ENCODE measurements around the gene CEP152. TPM values are rescaled to one million over a fixed set of nuclear protein-coding genes. Genes with fewer than 3 reads are reported as not detected.

Gene CEP152
- total RNA-seq, 4 donors from 2014 or later: 2.7 to 10.1 (median 3.9) TPM

- Histone ChIP-seq H3K27ac (replicated peaks in 1 of 4) (no peak overlapping the region), H3K27me3 (no peaks in the 10 kb centered on the region), H3K9me3 (no peaks in the 10 kb centered on the region), H3K4me1 (peaks cover 0 to 5% (median 0%) of the 10 kb centered on the region in 4 donors), H3K4me3 (no peak overlapping the region), H3K36me3 (peaks cover 0 to 12% (median 0%) of the 10 kb centered on the region in 4 donors)
- no peak for DNase-seq (ENCODE audit: extremely low spot score)
- TF ChIP-seq POLR2A (IDR thresholded peaks at IDR 0.05; ENCODE audit: low read depth) (no peak), CTCF (IDR thresholded peaks at IDR 0.05) (no peak), POLR2AphosphoS5 (IDR thresholded peaks at IDR 0.05) (no peak), EP300 (IDR thresholded peaks at IDR 0.05) (no peak)
- intact Hi-C loops (cut with DNase I): no loop called here
- WGBS: 79% methylated on average over 4 of the region's 4 CpGs
Measured at GRCh38 chr15:48766196-48766595, 44.7 kb downstream of the CEP152 start.

GRCh38 chr15:48765022-48765421 is 45.8 kb downstream of the CEP152 start:
- no peak for DNase-seq (ENCODE audit: extremely low spot score)
- peaks cover 0 to 5% (median 0%) of the 10 kb centered on the region in 4 donors for H3K4me1 ChIP-seq
- no peak overlapping the region for H3K27ac ChIP-seq (replicated peaks in 1 of 4)
- H3K27me3 ChIP-seq: no peaks in the 10 kb centered on the region
- intact Hi-C loops (cut with DNase I): no loop called here
- 83% methylated on average over 4 of the region's 4 CpGs for WGBS
- no peak overlapping the region for H3K4me3 ChIP-seq
- no peaks in the 10 kb centered on the region for H3K9me3 ChIP-seq
- no peak for TF ChIP-seq POLR2A (IDR thresholded peaks at IDR 0.05; ENCODE audit: low read depth)
- TF ChIP-seq EP300 (IDR thresholded peaks at IDR 0.05): no peak
- peaks cover 0 to 12% (median 0%) of the 10 kb centered on the region in 4 donors for H3K36me3 ChIP-seq

- H3K27ac ChIP-seq (replicated peaks in 1 of 4): no peak overlapping the region
- TF ChIP-seq CTCF (IDR thresholded peaks at IDR 0.05): no peak
- TF ChIP-seq POLR2AphosphoS5 (IDR thresholded peaks at IDR 0.05): no peak
- no peak for TF ChIP-seq EP300 (IDR thresholded peaks at IDR 0.05)
- no peak for TF ChIP-seq POLR2A (IDR thresholded peaks at IDR 0.05; ENCODE audit: low read depth)
- no peaks in the 10 kb centered on the region for H3K27me3 ChIP-seq
- H3K4me3 ChIP-seq: no peak overlapping the region
- intact Hi-C loops (cut with DNase I): no loop called here
- H3K9me3 ChIP-seq: no peaks in the 10 kb centered on the region
- peaks cover 0 to 15% (median 0%) of the 10 kb centered on the region in 4 donors for H3K36me3 ChIP-seq
- no peak for DNase-seq (ENCODE audit: extremely low spot score)
- H3K4me1 ChIP-seq: peaks cover 0 to 5% (median 0%) of the 10 kb centered on the region in 4 donors
- WGBS: 96% methylated on average over 2 of the region's 2 CpGs
Measured at GRCh38 chr15:48761393-48762158, 49.3 kb downstream of the CEP152 start.

GRCh38 chr15:48759921-48760320 is 50.9 kb downstream of the CEP152 start:
- intact Hi-C loops (cut with DNase I): no loop called here
- peaks cover 0 to 11% (median 0%) of the 10 kb centered on the region in 4 donors for H3K36me3 ChIP-seq
- DNase-seq (ENCODE audit: extremely low spot score): no peak
- no peaks in the 10 kb centered on the region for H3K27me3 ChIP-seq
- no peak overlapping the region for H3K4me3 ChIP-seq
- 89% methylated on average over 1 of the region's 1 CpG for WGBS
- H3K4me1 ChIP-seq: peaks cover 0 to 5% (median 0%) of the 10 kb centered on the region in 4 donors
- no peaks in the 10 kb centered on the region for H3K9me3 ChIP-seq
- no peak for TF ChIP-seq POLR2AphosphoS5 (IDR thresholded peaks at IDR 0.05)
- no peak for TF ChIP-seq CTCF (IDR thresholded peaks at IDR 0.05)
- no peak for TF ChIP-seq EP300 (IDR thresholded peaks at IDR 0.05)
- H3K27ac ChIP-seq (replicated peaks in 1 of 4): no peak overlapping the region

GRCh38 chr15:48757661-48758060 is 53.2 kb downstream of the CEP152 start:
- TF ChIP-seq POLR2A (IDR thresholded peaks at IDR 0.05; ENCODE audit: low read depth): no peak
- TF ChIP-seq EP300 (IDR thresholded peaks at IDR 0.05): no peak
- TF ChIP-seq CTCF (IDR thresholded peaks at IDR 0.05): no peak
- no peak for TF ChIP-seq POLR2AphosphoS5 (IDR thresholded peaks at IDR 0.05)
- no peaks in the 10 kb centered on the region for H3K9me3 ChIP-seq
- H3K27ac ChIP-seq (replicated peaks in 1 of 4): no peak overlapping the region
- intact Hi-C loops (cut with DNase I): no loop called here
- peaks cover 0 to 11% (median 0%) of the 10 kb centered on the region in 4 donors for H3K36me3 ChIP-seq
- H3K4me3 ChIP-seq: no peak overlapping the region
- 95% methylated on average over 1 of the region's 1 CpG for WGBS
- no peak for DNase-seq (ENCODE audit: extremely low spot score)
- no peaks in the 10 kb centered on the region for H3K27me3 ChIP-seq
- H3K4me1 ChIP-seq: no peaks in the 10 kb centered on the region

All from esophagus muscularis mucosa (tissue), 4 donors.